ENCODE measurements around the gene OR6Y1. TPM values are rescaled to one million over a fixed set of nuclear protein-coding genes. Genes with fewer than 3 reads are reported as not detected.

The OR6Y1 gene
- total and polyA plus RNA-seq, 2 donors (not counting 1 experiment from before 2014, with no cell fraction given) = not detected

- no peak within 1 kb of the TSS for H2AFZ ChIP-seq (ENCODE audit: insufficient read depth, low read depth, low read length, poor library complexity, severe bottlenecking)
- H3K4me3 Mint-ChIP-seq = no peak within 1 kb of the TSS
Observed at GRCh38 chr1:158579733-158580132, 25.5 kb upstream of the OR6Y1 start, which contains the start of gene OR10X1. TSS of gene OR10X1 (minus strand) at chr1:158579899. CDS start at chr1:158579899, 0 bp downstream.

GRCh38 chr1:158577561-158577960 lies 23.4 kb upstream of the OR6Y1 start:
- H3K79me2 ChIP-seq (ENCODE audit: control insufficient read depth, insufficient read depth, low read length) = no peaks in the 10 kb centered on the region
- peaks cover 0 to 3% (median 0%) of the 10 kb centered on the region in 4 experiments for H3K27me3 ChIP-seq (replicated peaks in 1 of 4; ENCODE audit: control extremely low read depth in 1 of 4, control insufficient read depth in 3 of 4, insufficient read depth in 4 of 4, low read length in 3 of 4)
- H3K4me1 ChIP-seq (ENCODE audit: control insufficient read depth in 2 of 2, insufficient read depth in 2 of 2, low read length in 2 of 2) = no peaks in the 10 kb centered on the region
- Mint-ChIP-seq H3K4me3 (no peak overlapping the region), H3K27me3 (peaks cover 13% of the 10 kb centered on the region), H3K9me3 (ENCODE audit: insufficient read depth) (no peaks in the 10 kb centered on the region), H3K4me1 (no peaks in the 10 kb centered on the region), H3K27ac (no peak overlapping the region)
- TF ChIP-seq EZH2 (IDR thresholded peaks at IDR 0.05; ENCODE audit: borderline replicate concordance, insufficient read depth, low read depth, low read length, poor library complexity, severe bottlenecking) = no peak
- no peak for TF ChIP-seq CTCF (IDR thresholded peaks at IDR 0.05)
- CTCF ChIA-PET = no interaction called here
- POLR2A ChIA-PET = no interaction called here
- DNase-seq (no peak), ATAC-seq (ENCODE audit: low read depth) (no peak)
- no peak overlapping the region for H3K9ac ChIP-seq (ENCODE audit: low read length)
- H3K4me3 ChIP-seq (ENCODE audit: control extremely low read depth in 1 of 5, extremely low read depth in 1 of 5, insufficient read depth in 1 of 5, low read depth in 2 of 5, low read length in 4 of 5) = no peak overlapping the region
- 100% methylated on average over 1 of the region's 3 CpGs for WGBS (ENCODE audit: insufficient coverage)
- H3K27ac ChIP-seq (ENCODE audit: low read length in 2 of 2) = no peak overlapping the region
- no peaks in the 10 kb centered on the region for H3K36me3 ChIP-seq (replicated peaks in 1 of 2; ENCODE audit: control extremely low read depth in 1 of 2, control insufficient read depth in 1 of 2, extremely low read depth in 1 of 2, insufficient read depth in 2 of 2, low read length in 1 of 2)
- no peak overlapping the region for H2AFZ ChIP-seq (ENCODE audit: insufficient read depth, low read depth, low read length, poor library complexity, severe bottlenecking)
- intact Hi-C loops (cut with micrococcal nuclease) = no loop called here
- no peaks in the 10 kb centered on the region for H3K9me3 ChIP-seq (ENCODE audit: control extremely low read depth in 1 of 3, control insufficient read depth in 2 of 3, insufficient read depth in 1 of 3, low read length in 2 of 3)
- no peaks in the 10 kb centered on the region for H4K20me1 ChIP-seq (ENCODE audit: control insufficient read depth, insufficient read depth, low read length, poor library complexity, severe bottlenecking)
- no peak overlapping the region for H3K4me2 ChIP-seq (replicated peaks; ENCODE audit: low read depth, low read length, poor library complexity, severe bottlenecking)

More at GRCh38 chr1:158579733-158580132, 25.5 kb upstream of the OR6Y1 start, which contains the start of gene OR10X1:
- CTCF ChIA-PET = no interaction called here
- no peaks in the 10 kb centered on the region for H3K79me2 ChIP-seq (ENCODE audit: control insufficient read depth, insufficient read depth, low read length)
- Mint-ChIP-seq H3K9me3 (ENCODE audit: insufficient read depth) (no peaks in the 10 kb centered on the region), H3K27me3 (peaks cover 25% of the 10 kb centered on the region), H3K27ac (no peak within 1 kb of the TSS), H3K4me1 (no peaks in the 10 kb centered on the region)
- ATAC-seq (ENCODE audit: low read depth) = no peak
- no CpG with 5 or more reads among the region's 1 CpG for WGBS (ENCODE audit: insufficient coverage)
- DNase-seq = no peak
- intact Hi-C loops (cut with micrococcal nuclease) = no loop called here
- H3K27me3 ChIP-seq (replicated peaks in 1 of 4; ENCODE audit: control extremely low read depth in 1 of 4, control insufficient read depth in 3 of 4, insufficient read depth in 4 of 4, low read length in 3 of 4) = peaks cover 0 to 3% (median under 1%) of the 10 kb centered on the region in 4 experiments
- no peaks in the 10 kb centered on the region for H3K9me3 ChIP-seq (ENCODE audit: control extremely low read depth in 1 of 3, control insufficient read depth in 2 of 3, insufficient read depth in 1 of 3, low read length in 2 of 3)
- H3K9ac ChIP-seq (ENCODE audit: low read length) = no peak within 1 kb of the TSS
- no peaks in the 10 kb centered on the region for H3K4me1 ChIP-seq (ENCODE audit: control insufficient read depth in 2 of 2, insufficient read depth in 2 of 2, low read length in 2 of 2)
- TF ChIP-seq CTCF (IDR thresholded peaks at IDR 0.05) (no peak), EZH2 (IDR thresholded peaks at IDR 0.05; ENCODE audit: borderline replicate concordance, insufficient read depth, low read depth, low read length, poor library complexity, severe bottlenecking) (no peak)
- H3K27ac ChIP-seq (ENCODE audit: low read length in 2 of 2) = no peak within 1 kb of the TSS
- H3K4me2 ChIP-seq (replicated peaks; ENCODE audit: low read depth, low read length, poor library complexity, severe bottlenecking) = no peak within 1 kb of the TSS
- POLR2A ChIA-PET = no interaction called here
- no peaks in the 10 kb centered on the region for H3K36me3 ChIP-seq (replicated peaks in 1 of 2; ENCODE audit: control extremely low read depth in 1 of 2, control insufficient read depth in 1 of 2, extremely low read depth in 1 of 2, insufficient read depth in 2 of 2, low read length in 1 of 2)
- H3K4me3 ChIP-seq (ENCODE audit: control extremely low read depth in 1 of 5, extremely low read depth in 1 of 5, insufficient read depth in 1 of 5, low read depth in 2 of 5, low read length in 4 of 5) = no peak within 1 kb of the TSS
- H4K20me1 ChIP-seq (ENCODE audit: control insufficient read depth, insufficient read depth, low read length, poor library complexity, severe bottlenecking) = no peaks in the 10 kb centered on the region
